Activated CD8-positive, alpha-beta memory T cell treated with anti-CD3 and anti-CD28 coated beads, Interleukin-2, amount 50 U/mL, for 24 hours (primary cell): Measurements from ENCODE around the gene TNKS2.

ENCODE experiments used
- DNase-seq: peaks from one replicate; pipeline ENCODE4 v3.0.0-alpha.2; 2020; ENCODE audit errors: extremely low read depth

The TNKS2 gene

DNA sequence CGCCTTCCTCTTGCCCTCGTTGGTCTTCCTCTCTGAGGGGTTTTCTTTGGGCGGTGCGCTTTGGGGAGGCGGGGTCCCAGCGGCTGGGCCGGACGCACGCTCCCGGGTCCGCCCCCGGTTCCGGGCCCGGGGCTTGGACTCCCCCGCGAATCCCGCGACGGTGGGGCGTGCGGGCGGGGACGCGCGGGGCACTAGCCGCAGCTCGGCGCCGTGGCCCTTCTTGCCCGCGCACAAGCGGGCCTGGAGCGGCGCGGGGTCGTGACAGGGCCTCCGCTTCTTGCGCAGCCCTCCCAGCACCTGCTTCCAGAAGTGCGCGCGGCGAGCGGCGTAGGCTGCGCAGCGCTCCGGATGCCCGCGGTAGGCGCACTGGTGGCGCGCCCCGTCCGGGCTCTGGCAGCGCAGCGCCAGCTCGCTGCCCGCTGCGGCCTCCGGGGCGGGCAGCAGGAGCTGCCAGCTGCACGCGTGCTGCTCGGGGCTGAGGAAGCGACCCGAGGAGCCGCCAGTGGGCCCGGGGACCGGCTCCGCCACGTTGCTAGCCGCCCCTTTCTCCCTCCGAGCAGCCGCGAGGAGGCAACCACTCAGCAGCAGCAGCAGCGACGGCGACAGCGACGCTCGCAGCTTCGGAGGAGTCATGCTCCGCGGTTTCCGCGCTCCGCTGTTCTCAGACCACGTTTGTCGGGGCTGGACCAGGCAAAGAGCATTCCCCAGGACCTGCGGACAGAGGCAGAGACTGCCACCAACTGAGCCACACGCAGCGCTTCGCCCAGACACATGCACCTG is 110.3 kb downstream of the TNKS2 start:
- peak; percentile 19 for DNase-seq

DNA sequence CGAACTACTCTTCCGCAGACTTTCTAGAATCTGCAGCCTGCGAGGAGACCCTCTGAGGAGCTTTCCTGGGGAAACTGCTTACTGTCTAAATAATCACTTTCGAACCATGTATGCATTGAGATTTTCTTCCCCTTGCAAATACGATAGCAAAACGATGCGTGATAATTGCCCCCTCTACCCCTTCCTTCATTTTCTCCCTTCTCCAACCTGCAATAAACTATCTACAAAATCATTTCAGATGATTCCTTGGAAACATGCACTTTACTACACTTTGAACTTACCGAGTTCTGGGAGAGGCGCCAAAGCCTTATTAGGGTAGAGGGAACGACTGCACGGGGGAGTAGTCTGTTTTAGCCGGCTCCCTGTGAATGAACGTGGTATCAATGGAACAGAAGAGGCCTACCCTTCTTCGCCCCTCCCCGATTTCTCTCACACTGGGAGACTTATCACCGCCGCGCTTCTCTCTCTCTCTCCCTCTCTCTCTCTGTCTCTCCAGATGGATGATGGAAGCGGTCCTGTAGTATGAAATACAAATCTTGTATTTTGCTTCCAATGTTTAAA is 111.0 kb downstream of the TNKS2 start, which contains the start of gene FGFBP3:
Gene FGFBP3, minus strand, starts transcription at position 370 of the 561 bp plus-strand sequence. CDS start 517 bp downstream, outside the sequence.
- no peak for DNase-seq

DNA sequence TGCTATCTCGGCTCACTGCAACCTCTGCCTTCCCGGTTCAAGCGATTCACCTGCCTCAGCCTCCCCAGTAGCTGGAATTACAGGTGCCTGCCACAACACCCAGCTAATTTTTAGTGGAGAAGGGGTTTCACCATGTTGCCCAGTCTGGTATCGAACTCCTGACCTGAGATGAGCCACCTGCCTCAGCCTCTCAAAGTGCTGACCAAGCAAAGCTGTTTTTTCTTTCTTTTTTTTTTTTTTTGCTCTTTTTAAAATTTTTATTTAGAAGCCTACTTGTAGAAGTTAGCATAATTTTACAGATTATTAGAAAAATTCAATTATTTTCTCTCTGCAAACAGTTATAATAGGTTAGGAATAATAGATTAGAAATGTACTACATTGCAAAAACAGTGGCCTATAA is 112.2 kb downstream of the TNKS2 start:
- no peak for DNase-seq
